ENCODE measurements around the gene FUT4.

- TF ChIP-seq CTCF (IDR thresholded peaks at IDR 0.05 in 2 of 3, conservative IDR thresholded peaks at IDR 0.05 in 1 of 3; ENCODE audit: control insufficient read depth in 2 of 3, extremely low read depth in 1 of 3, insufficient read depth in 1 of 3, low read depth in 3 of 3, low read length in 3 of 3): no peak
- no peak for TF ChIP-seq EED (IDR thresholded peaks at IDR 0.05; ENCODE audit: low read depth)
- no peak for TF ChIP-seq CEBPZ (IDR thresholded peaks at IDR 0.05; ENCODE audit: low read depth, low read length)
- no peak for TF ChIP-seq TARDBP (IDR thresholded peaks at IDR 0.05; ENCODE audit: borderline replicate concordance)
- no peak for TF ChIP-seq USF2 (IDR thresholded peaks at IDR 0.05; ENCODE audit: borderline replicate concordance, low read depth, low read length)
Measured at GRCh38 chr11:94557421-94557820, 13.7 kb downstream of the FUT4 start.
